GM18511 (cell line): ENCODE results near the gene RELL1.

Experiments
- ATAC-seq: cut with Tn5 transposase; IDR thresholded peaks from one replicate; pipeline ENCODE4 v1.9.1; 2021; ENCODE audit warnings: mild to moderate bottlenecking, moderate library complexity; ENCODE audit not compliant: unreplicated experiment

The RELL1 gene

DNA sequence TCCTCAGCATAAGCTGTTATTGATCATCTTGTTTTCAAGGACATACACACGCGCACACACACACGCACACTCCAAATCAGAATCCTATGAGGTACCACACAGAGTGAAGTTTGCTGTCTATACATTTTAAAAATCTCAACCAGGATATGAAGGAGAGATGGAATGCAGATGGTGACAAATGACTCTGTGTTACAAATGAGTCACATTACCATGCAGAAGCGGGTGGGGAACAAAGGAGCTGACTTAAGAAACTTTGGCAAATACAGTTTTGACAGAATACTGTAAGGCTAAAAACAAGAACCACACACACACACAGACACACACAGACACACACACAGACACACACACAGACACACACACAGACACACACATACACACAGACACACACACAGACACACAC, 81.7 kb downstream of the RELL1 start:
- ATAC-seq: no peak

DNA sequence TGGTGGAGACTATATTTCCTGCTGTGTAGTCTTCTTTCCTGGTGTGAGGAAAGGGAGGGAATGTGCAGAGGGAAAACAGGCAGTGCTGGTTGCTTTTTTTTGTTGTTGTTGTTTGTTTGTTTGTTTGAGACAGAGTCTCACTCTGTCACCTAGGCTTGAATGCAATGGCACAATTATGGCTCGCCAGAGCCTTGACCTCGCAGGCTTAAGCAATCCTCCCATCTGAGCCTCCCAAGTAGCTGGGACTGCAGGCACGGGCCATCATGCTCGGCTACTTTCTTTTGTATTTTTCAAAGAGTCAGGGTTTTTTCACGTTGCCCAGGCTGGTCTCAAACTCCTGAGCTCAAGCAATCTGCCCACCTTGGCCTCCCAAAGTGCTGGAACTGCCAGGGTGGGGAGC, 82.5 kb downstream of the RELL1 start:
- ATAC-seq: no peak

DNA sequence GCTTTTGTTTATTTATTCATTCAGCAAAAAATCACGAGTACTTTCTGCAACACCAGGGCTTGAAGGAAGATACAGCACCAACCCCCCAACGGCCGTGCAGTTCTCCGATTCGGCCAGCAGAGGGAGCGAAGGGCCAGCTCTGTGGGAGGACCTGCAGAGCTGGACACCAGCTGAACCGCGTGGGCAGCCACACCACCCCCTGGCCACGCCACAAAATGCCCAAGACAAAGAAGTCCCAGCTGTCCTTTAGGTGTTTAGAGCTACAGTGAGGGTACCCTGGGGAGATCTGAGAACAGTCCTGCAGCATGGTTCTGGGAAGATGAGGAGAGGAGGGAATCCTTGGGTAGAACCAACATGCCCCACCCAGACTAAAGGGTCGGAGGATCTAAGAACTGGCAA, 83.1 kb downstream of the RELL1 start:
- ATAC-seq: peak; percentile 87

DNA sequence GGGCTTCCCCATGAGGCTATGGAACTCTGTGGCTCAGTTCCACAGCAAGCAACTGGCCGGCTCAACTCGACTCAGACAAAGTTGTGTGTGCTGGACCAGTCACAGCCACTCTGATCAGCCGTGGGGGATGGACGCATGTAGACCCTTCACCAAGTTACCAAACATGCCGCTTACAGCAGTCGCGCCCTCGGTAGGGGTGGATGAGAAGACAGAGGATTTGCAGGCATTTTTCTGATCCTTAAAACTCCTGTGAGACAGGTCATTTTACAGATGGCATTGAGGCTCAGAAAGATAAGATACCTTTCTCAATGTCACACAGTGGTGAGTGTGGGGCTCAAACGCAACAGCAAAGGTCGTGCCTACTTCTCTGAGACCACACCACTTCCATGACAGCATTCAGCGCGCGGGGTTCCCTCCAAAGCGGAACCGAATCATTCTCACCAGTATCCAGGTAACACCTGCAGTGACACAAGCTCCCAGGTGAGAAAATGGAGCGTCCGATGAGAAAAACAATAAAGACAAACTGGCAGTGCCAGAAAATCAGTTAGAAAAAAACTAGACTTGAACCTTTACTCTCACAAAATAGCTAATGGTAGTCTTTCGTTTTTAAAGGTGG, 83.6 kb downstream of the RELL1 start:
- no peak for ATAC-seq

DNA sequence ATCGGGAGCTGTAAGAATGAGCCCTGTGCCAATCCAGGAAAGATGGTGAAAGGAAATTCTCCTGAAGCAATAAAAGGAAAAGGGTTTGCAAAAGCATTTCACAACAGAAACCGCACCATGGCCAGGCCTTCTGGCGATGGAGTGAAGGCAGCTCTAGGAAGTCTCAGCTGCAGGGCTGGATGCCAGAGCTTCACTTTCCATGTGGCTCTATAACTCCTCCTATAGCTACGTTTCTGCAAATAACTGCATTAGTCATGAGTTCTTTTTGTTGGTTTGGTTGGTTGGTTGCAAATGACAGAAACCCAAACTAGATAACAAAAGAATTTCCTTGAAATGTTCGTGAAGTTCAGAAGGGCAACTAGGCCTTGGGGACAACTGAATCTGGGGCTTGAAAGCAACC, 84.6 kb downstream of the RELL1 start:
- no peak for ATAC-seq

DNA sequence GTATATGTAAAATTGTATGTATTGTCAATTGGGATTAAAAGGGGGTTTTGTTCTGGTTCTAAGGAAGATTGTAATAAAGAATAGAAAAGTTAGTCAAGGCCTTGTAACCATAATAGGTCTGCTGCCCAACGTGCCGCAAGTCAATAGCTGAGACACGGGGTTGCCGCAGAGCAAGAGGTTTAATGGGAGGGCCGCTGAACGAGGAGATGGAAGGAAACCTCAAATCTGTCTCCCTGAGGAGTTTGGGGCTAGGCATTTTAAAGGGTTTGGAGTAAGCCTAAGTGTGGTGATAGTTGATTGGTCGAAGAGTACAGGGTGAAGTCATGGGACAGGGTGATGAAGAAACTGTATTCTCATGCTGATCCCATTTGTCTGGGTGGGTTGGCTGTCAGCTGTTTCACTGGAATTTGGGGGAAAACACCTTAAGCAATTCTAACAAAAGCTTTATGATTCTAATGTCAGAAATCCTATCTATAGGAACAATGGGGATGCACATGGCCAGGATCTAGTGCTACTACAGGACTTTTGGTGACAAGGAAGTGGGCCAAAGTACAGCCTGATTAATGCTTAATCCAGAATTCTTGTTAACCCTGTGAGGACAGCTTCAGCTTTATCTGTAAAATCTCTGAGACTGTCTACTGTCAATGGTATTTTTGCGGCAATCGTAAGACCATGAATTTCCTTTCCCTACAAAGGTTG, 86.9 kb downstream of the RELL1 start:
- ATAC-seq: no peak

DNA sequence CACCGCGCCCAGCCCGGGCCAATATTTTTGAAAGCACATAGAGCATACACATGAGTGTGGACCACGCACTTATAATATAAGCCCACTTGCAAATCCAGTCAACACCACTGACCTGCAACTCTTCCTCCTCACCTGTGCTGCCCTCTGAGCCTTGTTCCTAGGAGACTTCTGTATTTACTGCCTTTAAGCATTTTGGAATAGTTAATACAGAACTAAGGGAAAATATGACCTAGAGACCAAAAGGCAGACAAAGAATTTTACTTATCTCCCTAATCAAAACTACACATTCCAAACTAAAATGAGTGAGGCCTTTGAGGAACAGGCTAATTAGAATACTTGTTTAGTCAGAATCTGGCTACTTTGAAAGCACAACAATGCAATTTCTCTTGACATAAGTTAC, 89.1 kb downstream of the RELL1 start:
- ATAC-seq: no peak

DNA sequence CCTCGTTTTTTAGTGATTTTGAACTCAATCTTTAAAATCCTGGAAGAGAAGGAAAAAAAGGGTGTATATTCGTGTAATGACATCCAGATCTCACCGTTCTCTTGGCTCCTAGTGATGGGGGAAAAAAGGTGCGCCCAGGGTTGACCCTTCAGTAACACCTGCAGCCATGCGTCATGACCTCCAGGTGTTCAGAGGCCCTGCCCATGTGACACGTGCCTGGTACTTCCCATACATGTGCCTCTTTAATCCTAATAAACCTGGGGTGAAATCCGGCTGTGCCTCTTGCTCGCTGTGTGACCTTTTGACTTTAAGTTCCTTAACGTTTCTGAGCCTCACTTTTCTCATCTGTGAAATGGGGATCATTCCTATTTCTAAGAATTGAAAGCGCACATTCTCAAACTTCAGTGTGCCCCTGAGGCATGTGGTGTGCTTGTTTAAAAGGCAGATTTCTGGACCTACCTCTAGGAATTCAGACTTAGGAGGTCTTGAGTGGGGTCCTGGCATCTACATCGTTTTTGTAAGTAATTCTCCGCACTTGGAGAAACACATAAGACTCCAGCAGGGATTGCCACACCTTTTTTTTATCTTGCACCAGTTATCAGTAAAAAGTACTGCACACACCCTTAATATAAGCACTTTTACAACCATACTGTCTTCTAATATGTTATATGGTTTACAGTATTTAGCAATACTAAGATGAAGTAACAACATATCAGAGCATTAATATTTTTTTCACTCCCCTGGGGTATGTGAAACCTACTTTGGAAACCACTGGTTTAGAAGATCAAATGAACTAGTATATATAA, 90.1 kb downstream of the RELL1 start:
- no peak for ATAC-seq

DNA sequence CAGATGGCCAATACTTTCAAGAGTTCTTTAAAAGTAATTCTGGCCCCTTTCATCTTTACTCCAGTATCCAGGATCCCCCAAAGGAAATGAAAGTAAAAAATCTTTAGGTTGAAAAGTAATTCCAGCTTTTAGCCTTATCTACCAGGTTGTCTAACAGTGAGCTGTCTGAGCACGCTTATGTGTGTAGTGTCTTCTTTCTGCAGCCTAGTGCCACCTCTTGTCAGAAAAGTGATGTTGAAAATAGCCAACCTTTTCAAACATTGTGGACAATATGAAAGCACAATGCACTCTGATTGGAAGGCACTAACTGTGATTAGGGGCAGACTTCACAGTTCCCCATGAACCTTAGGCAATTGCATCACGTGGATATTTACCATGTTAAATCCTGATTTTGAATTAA, 92.1 kb downstream of the RELL1 start:
- ATAC-seq: no peak

DNA sequence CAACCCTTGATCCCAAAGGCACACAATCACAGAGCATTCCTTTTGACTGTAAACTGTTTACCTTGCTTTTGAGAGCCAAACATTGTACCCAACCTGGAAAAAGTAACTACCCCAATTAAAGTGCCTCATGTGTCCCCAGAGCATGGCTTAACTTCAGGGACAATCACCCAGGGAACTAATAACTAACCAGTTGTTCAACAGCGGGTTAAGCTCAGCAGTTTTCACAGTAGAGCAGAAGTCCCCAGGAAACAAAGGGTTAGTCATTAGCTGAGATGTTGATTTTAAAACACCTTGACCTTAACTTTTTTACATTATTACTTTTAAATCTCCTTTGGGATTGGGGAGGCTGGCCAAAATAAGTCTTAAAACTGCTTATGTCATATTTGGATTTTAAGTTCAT, 94.8 kb downstream of the RELL1 start:
- no peak for ATAC-seq

DNA sequence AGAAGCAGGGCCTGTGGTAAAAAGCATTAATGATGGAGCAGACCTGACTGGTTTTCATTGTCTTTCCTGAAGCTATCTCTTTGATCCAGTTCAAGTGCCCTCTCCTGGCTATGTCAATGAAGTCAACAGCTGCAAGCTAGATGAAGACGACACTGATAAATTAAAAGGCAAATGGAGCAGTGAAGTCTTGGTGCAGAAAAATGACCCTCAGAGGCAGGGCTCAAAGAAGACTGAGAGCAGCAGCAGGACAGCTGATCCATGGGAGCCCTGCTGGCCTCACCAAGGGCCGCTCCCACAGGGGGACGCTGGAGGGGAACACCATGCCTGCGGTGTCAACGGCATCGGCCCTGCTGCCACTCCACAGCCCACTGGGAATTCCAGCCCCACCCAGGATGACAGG, 96.2 kb downstream of the RELL1 start:
- ATAC-seq: no peak

DNA sequence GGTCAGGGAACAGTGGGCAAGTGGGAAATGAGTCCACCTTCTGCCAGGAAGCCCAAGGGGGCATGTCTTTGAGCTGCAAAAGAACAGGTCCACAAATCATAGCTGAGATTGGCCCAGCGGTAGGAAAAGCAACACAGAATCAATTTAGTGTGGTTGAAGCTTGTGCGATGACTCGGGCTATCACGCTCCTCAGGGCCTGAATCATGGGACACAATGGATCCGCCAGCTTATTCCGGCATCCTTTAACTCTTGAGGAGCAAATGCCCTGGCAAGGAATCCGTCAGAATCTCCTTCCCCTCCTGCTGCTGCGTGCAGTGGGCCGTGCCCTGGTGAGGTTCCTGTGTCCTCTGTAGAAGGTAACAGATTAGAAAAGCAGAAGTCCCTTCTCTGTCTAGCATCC, 98.0 kb downstream of the RELL1 start:
- no peak for ATAC-seq

DNA sequence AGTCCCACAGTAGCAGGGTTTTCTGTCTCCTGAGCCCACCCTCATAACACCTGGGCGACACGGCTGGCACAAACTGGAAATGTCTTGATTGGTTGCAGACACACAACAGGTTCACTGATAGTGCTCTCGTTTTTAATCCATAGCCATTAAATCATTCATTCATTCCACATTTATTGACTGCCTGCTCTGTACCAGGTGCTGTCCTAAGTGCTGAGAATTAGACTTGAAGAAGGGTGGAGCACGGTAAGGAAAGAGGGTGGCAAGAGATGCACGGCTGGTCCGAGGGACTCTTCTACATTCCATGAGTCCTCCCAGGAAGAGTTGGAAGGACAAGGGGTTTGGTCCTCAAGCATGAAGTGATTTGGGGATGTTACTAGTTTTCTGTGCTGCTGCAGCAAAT, 100.0 kb downstream of the RELL1 start:
- ATAC-seq: no peak

DNA sequence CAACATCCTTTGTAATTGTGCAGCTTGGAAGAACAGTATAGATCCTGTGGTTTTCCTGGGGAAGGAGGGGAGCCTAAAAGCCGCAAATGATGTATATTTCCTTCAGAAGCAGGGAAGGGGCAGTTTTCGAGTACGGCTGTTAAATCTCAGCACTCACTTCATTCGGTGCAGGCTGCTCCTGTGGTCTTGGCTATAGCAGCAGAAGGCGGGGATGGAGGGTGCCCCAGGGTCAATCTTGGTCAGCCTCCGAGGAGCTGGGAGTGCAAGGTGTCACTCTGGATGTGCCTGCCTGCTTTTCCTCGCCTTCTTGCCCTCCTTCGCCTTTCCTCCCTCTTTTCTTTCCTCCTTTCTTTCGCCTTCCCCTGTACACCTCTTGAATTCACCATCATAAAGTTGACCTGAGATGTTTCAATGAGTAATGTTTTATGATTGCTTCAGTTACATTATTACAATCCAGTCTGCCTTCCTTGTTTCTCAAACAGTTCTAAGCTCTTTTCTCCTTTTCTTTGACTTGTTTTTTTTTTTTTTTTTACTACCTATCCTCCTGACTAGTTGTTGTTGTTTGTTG, 101.6 kb downstream of the RELL1 start:
- ATAC-seq: no peak

DNA sequence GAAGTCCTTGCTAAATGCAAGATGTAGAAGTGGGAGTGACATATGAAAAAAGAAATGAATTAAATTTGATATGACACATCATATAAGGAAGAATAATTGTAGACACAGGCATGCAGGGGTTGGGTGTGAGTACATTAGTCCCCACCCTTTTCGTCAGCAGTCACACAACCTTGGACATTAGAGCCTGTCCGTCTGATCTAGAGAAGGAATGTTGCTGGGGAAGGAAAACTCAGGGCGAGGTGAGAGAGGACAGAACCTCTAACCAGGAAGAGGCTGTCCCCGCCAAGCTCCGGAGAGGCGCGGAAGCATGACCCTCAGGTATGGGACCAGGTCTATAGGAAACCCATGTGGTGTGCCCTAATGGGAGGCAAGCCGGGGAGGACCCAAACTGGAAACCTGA, 102.1 kb downstream of the RELL1 start:
- no peak for ATAC-seq

DNA sequence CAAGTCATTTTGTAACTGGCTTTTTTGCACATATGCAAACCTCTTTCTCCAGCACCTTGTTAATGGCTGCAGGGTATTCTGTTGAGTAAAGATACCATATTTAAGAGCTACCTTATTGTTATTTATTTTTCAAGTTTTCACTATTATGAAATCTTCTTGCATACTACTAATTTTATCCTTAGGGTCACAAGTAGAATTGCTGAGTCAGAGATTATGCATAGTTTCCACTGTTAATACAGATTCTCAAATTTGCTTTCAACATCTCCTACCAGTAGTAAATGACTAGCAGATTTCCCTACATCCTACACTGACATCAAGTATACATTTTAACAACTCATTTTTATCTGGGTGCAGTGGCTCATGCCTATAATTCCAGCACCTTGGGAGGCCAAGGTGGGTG, 112.6 kb downstream of the RELL1 start:
- no peak for ATAC-seq

DNA sequence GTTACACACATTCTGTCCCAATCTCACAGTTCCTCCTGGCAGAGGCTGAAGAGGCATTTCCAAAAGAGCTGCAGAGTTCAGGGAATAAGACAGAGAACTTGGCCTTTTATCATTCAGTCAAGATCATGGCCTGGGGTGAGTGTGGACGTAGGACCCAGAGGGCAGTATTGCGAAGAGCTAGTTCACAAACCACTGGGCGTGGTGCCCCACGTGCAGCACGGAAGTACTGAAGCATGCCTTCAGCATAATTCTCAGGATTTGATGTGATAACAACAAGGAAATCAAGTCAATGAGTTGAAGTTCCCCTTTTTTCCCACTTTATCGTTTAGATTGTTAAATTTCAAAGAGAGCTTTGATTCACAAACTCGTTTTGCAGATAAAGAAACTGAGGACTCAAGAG, 117.7 kb downstream of the RELL1 start:
- no peak for ATAC-seq

DNA sequence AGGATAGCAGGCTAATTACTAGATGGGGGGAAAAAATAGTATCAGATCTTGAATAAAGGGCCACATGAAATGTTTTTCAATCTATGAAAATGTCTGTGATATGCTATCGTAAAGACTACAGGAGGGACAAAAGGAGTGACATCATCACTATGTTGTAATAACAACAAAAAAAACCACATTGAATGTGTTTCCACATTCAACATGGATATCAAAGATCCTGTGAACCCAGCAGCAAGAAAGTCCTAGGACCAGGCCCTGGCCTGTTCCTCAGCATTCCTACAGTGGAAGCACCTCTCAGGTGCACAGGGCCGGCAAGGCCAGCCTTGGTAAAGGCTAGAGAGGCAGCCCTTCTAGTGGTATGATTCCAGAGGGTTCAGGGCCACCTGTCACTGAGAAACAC, 118.3 kb downstream of the RELL1 start:
- no peak for ATAC-seq

DNA sequence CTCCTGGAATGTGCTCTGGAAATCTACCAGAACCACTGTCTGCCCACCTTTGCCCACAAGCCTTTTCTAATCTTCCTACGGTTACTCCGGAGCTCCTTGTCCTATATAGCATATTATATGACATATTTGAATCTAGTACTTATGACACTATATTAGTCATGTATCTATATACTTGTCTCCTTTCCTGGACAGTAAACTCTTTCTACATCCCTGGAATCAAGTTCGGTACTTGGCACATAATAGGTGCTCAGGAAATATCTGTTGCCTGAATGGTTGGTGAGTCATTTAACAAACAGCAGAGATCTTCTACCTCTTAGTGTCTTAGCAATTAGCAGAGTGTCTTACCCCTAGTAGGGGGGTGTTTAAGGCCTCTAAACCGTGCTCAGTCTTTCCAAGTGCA, 123.6 kb downstream of the RELL1 start:
- no peak for ATAC-seq

DNA sequence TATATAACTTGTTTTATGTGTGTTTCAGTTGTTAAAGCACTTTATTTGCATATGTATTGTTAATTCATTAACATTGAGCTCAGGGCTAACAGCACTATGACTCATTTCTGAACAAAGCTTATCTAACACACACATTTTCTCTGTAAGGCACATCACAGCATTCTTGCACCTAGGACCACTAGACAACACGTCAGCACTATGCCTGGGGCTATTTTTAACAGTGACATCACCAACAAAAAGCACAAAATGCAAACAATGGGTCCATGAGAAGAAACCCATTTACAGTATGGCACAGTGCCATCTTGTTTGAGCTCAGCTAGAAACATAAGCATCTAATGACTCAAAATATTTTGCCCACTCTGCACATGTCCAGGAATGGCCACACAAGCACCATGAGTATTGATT, 124.4 kb downstream of the RELL1 start:
- peak; percentile 97 for ATAC-seq

DNA sequence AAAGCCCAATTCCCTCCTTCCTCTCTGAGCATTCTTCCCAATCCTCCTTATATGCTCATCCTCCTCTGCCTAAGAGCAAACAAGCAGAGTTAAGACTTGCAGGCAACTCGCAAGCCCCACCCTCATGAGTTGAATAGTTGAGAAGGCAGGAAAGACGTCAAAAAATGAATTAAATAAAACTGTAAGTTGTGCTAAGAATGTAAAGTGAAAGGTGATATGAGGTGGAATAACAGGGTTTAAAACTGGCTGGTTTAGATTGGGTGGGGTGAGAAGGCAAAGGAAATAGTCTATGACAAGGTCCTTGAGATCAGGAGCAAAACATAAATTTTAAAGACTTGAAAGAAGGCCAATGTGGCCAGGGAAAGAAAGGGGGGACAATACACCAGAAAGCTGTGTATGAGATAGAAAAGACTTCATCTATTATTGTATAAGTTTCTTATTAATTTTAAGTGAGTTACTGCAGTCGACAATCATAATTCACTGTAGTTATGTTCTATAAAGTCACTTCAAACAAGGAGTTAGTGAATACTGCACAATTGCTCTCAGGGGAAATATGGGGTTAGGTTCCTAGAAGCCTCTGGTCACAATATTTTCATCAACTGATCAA, 124.9 kb downstream of the RELL1 start:
- ATAC-seq: no peak
